Endodermal cell (in vitro differentiated cells): ENCODE measurements around the gene STARD13. TPM values are rescaled to one million over a fixed set of nuclear protein-coding genes. Genes with fewer than 3 reads are reported as not detected.

Experiments
- DNase-seq: peaks from one replicate; pipeline ENCODE4 v3.0.0-alpha.2; 2017
- H3K27ac ChIP-seq: 2 replicates; pipeline ENCODE4 v1.5.1; 2013; ENCODE audit warnings: mild to moderate bottlenecking, low read depth, low read length, moderate library complexity
- H3K27me3 ChIP-seq: 2 replicates; pipeline ENCODE4 v1.6.1; 2013; ENCODE audit warnings: mild to moderate bottlenecking, low read length, moderate library complexity; ENCODE audit not compliant: insufficient read depth, control insufficient read depth, poor library complexity, severe bottlenecking
- H3K36me3 ChIP-seq: 2 replicates; pipeline ENCODE4 v1.7.0; 2013; ENCODE audit warnings: mild to moderate bottlenecking, low read length, moderate library complexity; ENCODE audit not compliant: control insufficient read depth, insufficient read depth
- H3K4me1 ChIP-seq: one replicate; pipeline ENCODE4 v1.7.0; 2013; ENCODE audit warnings: low read length; ENCODE audit not compliant: control insufficient read depth, insufficient read depth
- H3K4me3 ChIP-seq: 2 replicates; pipeline ENCODE4 v1.5.1; 2013; ENCODE audit warnings: mild to moderate bottlenecking, low read length, moderate library complexity
- H3K9ac ChIP-seq: 2 replicates; pipeline ENCODE4 v1.6.1; 2013; ENCODE audit warnings: mild to moderate bottlenecking, low read length, moderate library complexity; ENCODE audit not compliant: poor library complexity, severe bottlenecking; ENCODE audit errors: extremely low read depth
- H3K9me3 ChIP-seq: 2 replicates; pipeline ENCODE4 v1.6.1; 2013; ENCODE audit warnings: mild to moderate bottlenecking, low read length, moderate library complexity; ENCODE audit not compliant: control insufficient read depth
- H3K27ac Mint-ChIP-seq: 2 replicates; pipeline ENCODE4 v1.8.0; 2020; ENCODE audit warnings: mixed read lengths
- H3K27me3 Mint-ChIP-seq: 2 replicates; pipeline ENCODE4 v1.8.0; 2021; ENCODE audit warnings: mild to moderate bottlenecking, mixed read lengths; ENCODE audit not compliant: insufficient read depth
- H3K36me3 Mint-ChIP-seq: 2 replicates; pipeline ENCODE4 v1.8.0; 2020; ENCODE audit warnings: low read depth, mixed read lengths
- H3K4me1 Mint-ChIP-seq: 2 replicates; pipeline ENCODE4 v1.8.0; 2020; ENCODE audit warnings: mixed read lengths
- H3K4me3 Mint-ChIP-seq: 2 replicates; pipeline ENCODE4 v1.8.0; 2020; ENCODE audit warnings: mild to moderate bottlenecking, moderate library complexity, mixed read lengths
- H3K9me3 Mint-ChIP-seq: 2 replicates; pipeline ENCODE4 v1.8.0; 2020; ENCODE audit warnings: mild to moderate bottlenecking, mixed read lengths
- WGBS, 2 experiments: methylation state at CpG; one replicate each; pipeline versions ENCODE4 v1.1.5 to v1.1.7; 2013; ENCODE audit warnings: missing lambda C conversion rate in 2 of 2, mixed read lengths in 1 of 2; ENCODE audit not compliant: insufficient coverage in 1 of 2, insufficient read length in 1 of 2; 5-methylcytosine and 5-hydroxymethylcytosine counted together
- total RNA-seq, 2 donors: library from RNA; stranded (reverse); fragmentation: NEBNext Ultra II Directional in 1 of 2; extraction: Animal tissue kit (Norgen Biotek cat#: 25700) in 1 of 2; gene quantifications; 2 replicates in 1 of 2; 3 replicates in 1 of 2; pipeline ENCODE4 v1.2.1, GENCODE V29; 2021
- TF ChIP-seq, protein P1 (sequence below): fragments of 200-600 bp; sonication (generic); conservative IDR thresholded peaks from 2 replicates; pipeline ENCODE4 v1.5.0; 2021; ENCODE audit warnings: antibody characterized with exemption, mild to moderate bottlenecking

Gene STARD13
- total RNA-seq, 2 donors from 2014 or later = 2.5 to 3.7 TPM

DNA sequence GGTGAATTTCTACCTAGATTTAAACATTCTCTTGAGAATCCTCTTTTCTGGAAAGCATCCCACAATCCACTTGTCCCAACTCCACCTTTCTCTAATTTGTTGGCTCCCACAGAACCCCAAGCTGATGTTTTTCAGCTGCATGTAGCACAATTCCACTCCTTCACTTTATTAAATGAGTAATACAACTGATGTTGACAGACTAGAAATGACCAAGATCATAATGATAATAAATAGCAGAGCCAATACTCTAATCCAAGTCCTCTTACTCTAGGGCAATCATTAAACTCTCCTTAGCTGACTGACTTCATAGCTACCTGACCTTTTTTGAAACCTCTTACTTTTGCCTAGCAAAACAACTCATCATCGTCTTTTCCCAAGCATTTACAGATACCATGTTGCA lies 27.9 kb upstream of the STARD13 start:
- Histone ChIP-seq H3K27ac (no peak overlapping the region), H3K9me3 (peaks cover 4% of the 10 kb centered on the region), H3K36me3 (no peaks in the 10 kb centered on the region), H3K4me1 (no peaks in the 10 kb centered on the region), H3K27me3 (no peaks in the 10 kb centered on the region), H3K9ac (no peak overlapping the region), H3K4me3 (no peak overlapping the region)
- Mint-ChIP-seq H3K27ac (no peak overlapping the region), H3K36me3 (no peaks in the 10 kb centered on the region), H3K9me3 (no peaks in the 10 kb centered on the region), H3K4me1 (no peaks in the 10 kb centered on the region), H3K4me3 (no peak overlapping the region), H3K27me3 (no peaks in the 10 kb centered on the region)
- 60 to 90% methylated on average over 1 of the region's 1 CpG for WGBS, 2 experiments
- DNase-seq = no peak
- TF ChIP-seq, protein P1, sequence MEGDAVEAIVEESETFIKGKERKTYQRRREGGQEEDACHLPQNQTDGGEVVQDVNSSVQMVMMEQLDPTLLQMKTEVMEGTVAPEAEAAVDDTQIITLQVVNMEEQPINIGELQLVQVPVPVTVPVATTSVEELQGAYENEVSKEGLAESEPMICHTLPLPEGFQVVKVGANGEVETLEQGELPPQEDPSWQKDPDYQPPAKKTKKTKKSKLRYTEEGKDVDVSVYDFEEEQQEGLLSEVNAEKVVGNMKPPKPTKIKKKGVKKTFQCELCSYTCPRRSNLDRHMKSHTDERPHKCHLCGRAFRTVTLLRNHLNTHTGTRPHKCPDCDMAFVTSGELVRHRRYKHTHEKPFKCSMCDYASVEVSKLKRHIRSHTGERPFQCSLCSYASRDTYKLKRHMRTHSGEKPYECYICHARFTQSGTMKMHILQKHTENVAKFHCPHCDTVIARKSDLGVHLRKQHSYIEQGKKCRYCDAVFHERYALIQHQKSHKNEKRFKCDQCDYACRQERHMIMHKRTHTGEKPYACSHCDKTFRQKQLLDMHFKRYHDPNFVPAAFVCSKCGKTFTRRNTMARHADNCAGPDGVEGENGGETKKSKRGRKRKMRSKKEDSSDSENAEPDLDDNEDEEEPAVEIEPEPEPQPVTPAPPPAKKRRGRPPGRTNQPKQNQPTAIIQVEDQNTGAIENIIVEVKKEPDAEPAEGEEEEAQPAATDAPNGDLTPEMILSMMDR = no peak

DNA sequence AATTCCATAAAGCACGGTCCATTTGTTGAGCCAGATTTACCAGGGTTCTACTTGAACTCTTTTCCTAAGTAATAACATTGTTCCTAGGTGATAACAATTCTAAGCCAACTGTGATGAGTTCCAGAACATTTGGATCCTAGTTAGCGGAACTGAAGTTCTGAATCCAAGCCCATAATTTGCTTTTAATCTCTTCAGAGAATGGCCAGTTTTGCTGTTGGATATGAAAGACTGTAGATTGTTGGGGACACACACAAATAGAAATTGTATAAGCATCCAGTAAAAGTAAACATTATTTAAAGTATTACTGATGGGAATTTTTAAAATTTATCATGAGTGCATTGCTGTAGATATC lies 27.3 kb upstream of the STARD13 start:
- no peaks in the 10 kb centered on the region for H3K4me1 ChIP-seq
- no peak overlapping the region for H3K4me3 ChIP-seq
- Mint-ChIP-seq H3K4me1 (no peaks in the 10 kb centered on the region), H3K27ac (no peak overlapping the region), H3K27me3 (no peaks in the 10 kb centered on the region), H3K36me3 (no peaks in the 10 kb centered on the region), H3K9me3 (no peaks in the 10 kb centered on the region), H3K4me3 (no peak overlapping the region)
- TF ChIP-seq, protein P1 = no peak
- peaks cover under 1% of the 10 kb centered on the region for H3K9me3 ChIP-seq
- H3K27ac ChIP-seq = no peak overlapping the region
- H3K9ac ChIP-seq = no peak overlapping the region
- H3K36me3 ChIP-seq = no peaks in the 10 kb centered on the region
- no peak for DNase-seq
- 87 to 100% methylated on average over 1 to 2 of the region's 2 CpGs for WGBS, 2 experiments
- no peaks in the 10 kb centered on the region for H3K27me3 ChIP-seq

DNA sequence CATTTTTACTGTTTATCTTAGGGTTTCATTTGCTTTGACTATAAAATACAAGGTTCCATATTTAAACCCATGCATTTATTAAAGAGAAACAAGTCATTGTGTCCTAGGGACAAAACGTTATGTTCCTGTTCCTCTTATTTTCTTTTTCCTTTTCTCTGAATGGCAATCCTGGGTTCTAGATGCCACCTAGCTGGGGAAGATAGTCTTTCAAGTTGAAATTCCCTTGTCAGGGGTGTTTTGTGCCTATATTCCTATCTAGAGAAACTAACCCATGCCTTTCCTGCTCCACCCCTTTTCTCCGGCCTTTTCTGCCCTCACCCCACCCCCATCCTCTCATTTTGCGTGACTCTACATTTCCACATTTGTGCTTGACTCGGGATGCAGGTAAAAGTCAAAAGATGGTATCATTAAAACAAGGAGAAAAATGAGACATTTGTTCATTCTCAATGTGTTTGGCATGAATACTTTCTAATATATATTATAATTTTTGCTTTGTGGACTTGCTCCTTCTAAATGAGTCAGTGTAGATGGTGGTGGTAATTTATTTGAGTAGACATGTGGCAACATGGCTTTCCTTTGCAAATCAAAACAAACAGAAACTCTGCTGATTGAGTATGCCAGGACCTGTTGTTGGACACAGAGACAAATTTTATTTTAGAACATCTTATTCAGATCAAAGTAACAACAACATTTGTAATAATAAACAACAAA lies 26.8 kb upstream of the STARD13 start:
- Mint-ChIP-seq H3K4me3 (no peak overlapping the region), H3K9me3 (peaks cover 1% of the 10 kb centered on the region), H3K36me3 (no peaks in the 10 kb centered on the region), H3K27me3 (no peaks in the 10 kb centered on the region), H3K27ac (no peak overlapping the region), H3K4me1 (no peaks in the 10 kb centered on the region)
- no peak overlapping the region for H3K27ac ChIP-seq
- H3K9me3 ChIP-seq = no peaks in the 10 kb centered on the region
- DNase-seq = no peak
- H3K4me3 ChIP-seq = no peak overlapping the region
- H3K9ac ChIP-seq = no peak overlapping the region
- WGBS, 2 experiments = 33 to 81% methylated on average over 1 to 4 of the region's 4 CpGs
- no peaks in the 10 kb centered on the region for H3K4me1 ChIP-seq
- no peaks in the 10 kb centered on the region for H3K27me3 ChIP-seq
- TF ChIP-seq, protein P1 = peak; percentile 54
- no peaks in the 10 kb centered on the region for H3K36me3 ChIP-seq
